Stimulated activated CD4-positive, alpha-beta T cell treated with anti-CD3 and anti-CD28 coated beads, TNF-alpha, amount 100 ng/mL, for 4 hours (primary cell): ENCODE measurements around the gene TBL3.

Experiments used
- DNase-seq, 3 experiments: peaks; one replicate each; pipeline ENCODE4 v3.0.0-alpha.2; 2020; ENCODE audit warnings: low read depth in 3 of 3

The TBL3 gene

GRCh38 chr16:1963806-1964505, 7.9 kb upstream of the TBL3 start:
- no peak for DNase-seq

GRCh38 chr16:1964506-1965395, 7.1 kb upstream of the TBL3 start, which contains the start of gene RPS2:
RPS2 (minus strand) TSS chr16:1964826; CDS start chr16:1964625, 201 bp downstream.
- peak; percentile 94 to 99 (median 95) for DNase-seq

- no peak for DNase-seq
These were observed 6.4 kb upstream of the TBL3 start for GRCh38 chr16:1965396-1966001.

GRCh38 chr16:1966460-1966859, 5.4 kb upstream of the TBL3 start, which contains the start of gene RNF151:
RNF151 (plus strand) TSS chr16:1966856; CDS start chr16:1966882, 26 bp downstream.
- no peak for DNase-seq

- no peak for DNase-seq
These were observed 3.5 kb upstream of the TBL3 start for GRCh38 chr16:1968146-1968953.

- no peak for DNase-seq
These were observed 631 bp downstream of the TBL3 start for GRCh38 chr16:1972490-1972877.

- no peak for DNase-seq
These were observed 1.8 kb downstream of the TBL3 start for GRCh38 chr16:1973461-1974156.

- DNase-seq: no peak
These were observed 2.6 kb downstream of the TBL3 start for GRCh38 chr16:1974157-1975070.

GRCh38 chr16:1975432-1976215, 3.8 kb downstream of the TBL3 start:
- no peak for DNase-seq

- no peak for DNase-seq
These were observed 4.3 kb downstream of the TBL3 start for GRCh38 chr16:1976216-1976520.

- no peak for DNase-seq
These were observed 5.4 kb downstream of the TBL3 start for GRCh38 chr16:1976951-1977874.

GRCh38 chr16:1977875-1978268, 6.0 kb downstream of the TBL3 start:
- no peak for DNase-seq

GRCh38 chr16:1978476-1979120, 6.7 kb downstream of the TBL3 start:
- no peak for DNase-seq

- peak in 1 of 3 experiments; percentile 40 for DNase-seq
These were observed 7.6 kb downstream of the TBL3 start for GRCh38 chr16:1979271-1980029.

GRCh38 chr16:1980030-1980769, 8.3 kb downstream of the TBL3 start:
- no peak for DNase-seq

- DNase-seq: no peak
These were observed 8.9 kb downstream of the TBL3 start for GRCh38 chr16:1980770-1981087.
